ENCODE data around the gene SEBOX.

- TF ChIP-seq CTCF (IDR thresholded peaks at IDR 0.05), result no peak
- no peak for TF ChIP-seq POLR2A (IDR thresholded peaks at IDR 0.05)
These were observed 3.4 kb upstream of the SEBOX start for GRCh38 chr17:28368306-28368831.

Data from uterus (tissue), 2 donors.